ENCODE data around the gene EXD1. TPM values are rescaled to one million over a fixed set of nuclear protein-coding genes. Genes with fewer than 3 reads are reported as not detected.
A peak's percentile ranks its signal among the peaks of the same experiment; 100 is the strongest.

Gene EXD1, protein sequence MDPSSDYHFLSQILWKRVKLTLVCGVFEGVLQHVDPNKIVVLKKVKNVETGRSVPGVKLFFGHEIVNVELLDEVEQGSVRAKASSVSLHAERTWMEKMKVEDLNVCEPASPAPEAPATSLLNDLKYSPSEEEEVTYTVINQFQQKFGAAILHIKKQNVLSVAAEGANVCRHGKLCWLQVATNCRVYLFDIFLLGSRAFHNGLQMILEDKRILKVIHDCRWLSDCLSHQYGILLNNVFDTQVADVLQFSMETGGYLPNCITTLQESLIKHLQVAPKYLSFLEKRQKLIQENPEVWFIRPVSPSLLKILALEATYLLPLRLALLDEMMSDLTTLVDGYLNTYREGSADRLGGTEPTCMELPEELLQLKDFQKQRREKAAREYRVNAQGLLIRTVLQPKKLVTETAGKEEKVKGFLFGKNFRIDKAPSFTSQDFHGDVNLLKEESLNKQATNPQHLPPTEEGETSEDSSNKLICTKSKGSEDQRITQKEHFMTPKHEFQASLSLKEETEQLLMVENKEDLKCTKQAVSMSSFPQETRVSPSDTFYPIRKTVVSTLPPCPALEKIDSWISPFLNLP
- total RNA-seq (2021) (not detected in 2 replicates), Bru-seq, nascent RNA (percentile 5 among the genes with signal in this experiment), BruChase-seq, experiment 1, labeled RNA remaining after a 2-hour chase (percentile 4 among the genes with signal in this experiment), BruChase-seq, experiment 2, labeled RNA remaining after a 6-hour chase (percentile 12 among the genes with signal in this experiment)
- long read RNA-seq, partial matches to known transcripts, result 0 of 1 reads
- long read RNA-seq, other reads (novel, unspliced or antisense), result 1 of 1 reads

DNA sequence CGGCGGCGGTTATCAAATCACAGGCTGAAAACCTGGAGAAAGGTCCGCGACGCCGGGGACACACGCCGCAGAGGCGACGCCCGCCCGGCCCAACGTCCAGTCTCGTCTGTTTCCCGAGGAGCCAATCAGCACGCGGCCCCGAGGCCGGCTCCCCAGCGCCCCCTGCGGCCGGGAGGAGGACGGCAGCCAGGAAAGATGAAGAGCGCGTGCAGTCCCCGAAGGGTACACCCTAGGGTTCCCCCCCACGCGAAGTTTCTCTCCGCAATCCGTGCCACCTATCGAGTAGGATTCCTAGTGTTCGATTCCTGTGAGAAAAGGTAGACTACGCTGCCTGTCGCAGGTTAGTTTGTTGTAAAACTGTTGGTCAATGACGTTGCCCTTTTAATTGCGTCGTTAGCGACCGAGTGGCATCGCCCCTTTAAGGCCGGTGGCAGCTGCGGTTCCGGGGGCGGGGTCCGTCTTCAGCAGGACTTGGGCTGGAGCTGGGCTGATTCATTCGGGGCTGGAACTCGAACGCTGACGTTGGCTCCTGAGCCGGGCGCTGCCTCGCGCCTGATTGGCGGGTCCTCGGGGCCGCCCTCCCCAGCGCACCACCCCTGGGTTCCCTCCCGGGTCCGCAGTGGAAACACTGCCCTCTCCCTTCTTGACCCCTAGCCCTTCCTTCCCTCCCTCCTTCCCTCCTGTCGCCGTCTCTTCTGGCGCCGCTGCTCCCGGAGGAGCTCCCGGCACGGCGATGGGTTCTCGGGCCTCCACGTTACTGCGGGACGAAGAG, at the start of gene EXD1, which contains the start of gene CHP1:
Gene EXD1, minus strand, starts transcription at position 108 of the 772 bp plus-strand sequence. CDS start 4,182 bp downstream, outside the sequence.
Gene CHP1, plus strand, starts transcription at position 619 of the 772 bp plus-strand sequence. Its CDS starts 115 bp downstream, at position 734.
- H3K4me1 ChIP-seq (ENCODE audit: insufficient read depth, low read length, poor library complexity, severe bottlenecking), result no peaks in the 10 kb centered on the region
- no TSS peak for BruUV-seq (replicated peaks)
- H3K9me3 ChIP-seq (ENCODE audit: low read depth, low read length, poor library complexity, severe bottlenecking), result no peaks in the 10 kb centered on the region
- CTCF ChIA-PET, result interaction anchor here (0.6 to 0.7 kb wide), 3 partner anchors 102 to 551 kb away, joined by 3 to 8 read pairs (median 3); partner anchors contain the start of genes NUSAP1 and OIP5
- DNase-seq (ENCODE audit: low spot score), result peak; percentile 98
- no peak for TF ChIP-seq EZH2 (IDR thresholded peaks at IDR 0.05; ENCODE audit: borderline replicate concordance, low read depth, low read length, poor library complexity, severe bottlenecking)
- TF ChIP-seq, protein P1, sequence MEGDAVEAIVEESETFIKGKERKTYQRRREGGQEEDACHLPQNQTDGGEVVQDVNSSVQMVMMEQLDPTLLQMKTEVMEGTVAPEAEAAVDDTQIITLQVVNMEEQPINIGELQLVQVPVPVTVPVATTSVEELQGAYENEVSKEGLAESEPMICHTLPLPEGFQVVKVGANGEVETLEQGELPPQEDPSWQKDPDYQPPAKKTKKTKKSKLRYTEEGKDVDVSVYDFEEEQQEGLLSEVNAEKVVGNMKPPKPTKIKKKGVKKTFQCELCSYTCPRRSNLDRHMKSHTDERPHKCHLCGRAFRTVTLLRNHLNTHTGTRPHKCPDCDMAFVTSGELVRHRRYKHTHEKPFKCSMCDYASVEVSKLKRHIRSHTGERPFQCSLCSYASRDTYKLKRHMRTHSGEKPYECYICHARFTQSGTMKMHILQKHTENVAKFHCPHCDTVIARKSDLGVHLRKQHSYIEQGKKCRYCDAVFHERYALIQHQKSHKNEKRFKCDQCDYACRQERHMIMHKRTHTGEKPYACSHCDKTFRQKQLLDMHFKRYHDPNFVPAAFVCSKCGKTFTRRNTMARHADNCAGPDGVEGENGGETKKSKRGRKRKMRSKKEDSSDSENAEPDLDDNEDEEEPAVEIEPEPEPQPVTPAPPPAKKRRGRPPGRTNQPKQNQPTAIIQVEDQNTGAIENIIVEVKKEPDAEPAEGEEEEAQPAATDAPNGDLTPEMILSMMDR (conservative IDR thresholded peaks at IDR 0.05; ENCODE audit: low read depth, low read length), result peak; percentile 96
- H3K27ac ChIP-seq (ENCODE audit: low read depth, low read length, poor library complexity, severe bottlenecking), result peak within 1 kb of the TSS; percentile 89
- no peaks in the 10 kb centered on the region for H3K36me3 ChIP-seq (ENCODE audit: insufficient read depth, low read length, poor library complexity, severe bottlenecking)
- no peaks in the 10 kb centered on the region for H3K27me3 ChIP-seq (replicated peaks; ENCODE audit: insufficient read depth, low read depth, low read length, poor library complexity)
- POLR2A ChIA-PET (ENCODE audit: low non-redundant PET), result interaction anchor here (0.5 to 0.6 kb wide), 2 partner anchors 54 to 309 kb away, joined by 5 read pairs; no protein-coding TSS in a partner anchor
- intact Hi-C loops (cut with micrococcal nuclease; ENCODE audit: unreplicated experiment), result loop anchor here (5.0 kb wide), 1 partner anchor 279 kb away; the partner anchor contains the start of gene CHAC1
- H3K4me3 ChIP-seq (ENCODE audit: low read depth, low read length, poor library complexity, severe bottlenecking), result peak within 1 kb of the TSS; percentile 72

DNA sequence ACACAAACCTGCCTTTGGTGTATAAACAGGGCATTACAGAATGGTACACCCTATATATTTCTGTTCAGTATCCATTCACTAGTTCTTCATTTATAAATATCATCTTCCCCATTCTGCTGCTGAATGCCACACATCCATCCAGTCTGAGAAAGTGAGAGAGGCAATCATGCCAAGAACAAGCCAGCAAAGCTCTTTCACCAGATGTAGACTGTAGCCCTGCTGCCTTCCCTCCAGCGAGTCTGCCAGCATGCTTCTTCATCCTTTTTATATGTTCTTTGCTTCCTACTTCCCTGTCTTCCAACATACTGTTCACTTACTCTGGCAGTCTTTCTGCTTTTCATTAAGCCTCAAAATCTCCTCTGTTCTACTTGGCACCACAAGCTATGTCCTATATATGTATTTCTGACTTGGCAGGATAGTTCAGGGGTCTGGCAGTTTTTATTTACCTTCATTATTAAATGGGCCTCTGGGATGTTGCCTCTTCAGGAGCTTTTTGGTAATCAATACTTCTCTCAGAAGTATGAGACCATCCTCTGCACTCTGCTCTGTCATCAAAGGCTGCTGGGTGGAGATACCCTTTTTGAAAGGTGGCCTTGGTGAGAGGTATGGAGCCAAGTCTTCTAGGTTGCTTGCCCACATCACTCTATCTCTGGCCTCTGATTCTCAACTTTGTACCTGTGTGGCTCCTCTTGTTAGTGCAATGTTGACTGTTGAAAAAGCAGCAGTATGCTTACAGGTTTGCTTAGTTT, 49.2 kb upstream of the EXD1 start:
- H3K27me3 ChIP-seq (replicated peaks; ENCODE audit: insufficient read depth, low read depth, low read length, poor library complexity), result no peaks in the 10 kb centered on the region
- POLR2A ChIA-PET (ENCODE audit: low non-redundant PET), result no interaction called here
- BruUV-seq (replicated peaks), result no TSS peak
- H3K4me3 ChIP-seq (ENCODE audit: low read depth, low read length, poor library complexity, severe bottlenecking), result no peak overlapping the region
- H3K9me3 ChIP-seq (ENCODE audit: low read depth, low read length, poor library complexity, severe bottlenecking), result no peaks in the 10 kb centered on the region
- CTCF ChIA-PET, result interaction anchor here (0.5 kb wide), 1 partner anchor 411 kb away, joined by 3 read pairs; no protein-coding TSS in a partner anchor
- no peak for TF ChIP-seq EZH2 (IDR thresholded peaks at IDR 0.05; ENCODE audit: borderline replicate concordance, low read depth, low read length, poor library complexity, severe bottlenecking)
- TF ChIP-seq, protein P1 (conservative IDR thresholded peaks at IDR 0.05; ENCODE audit: low read depth, low read length), result no peak
- H3K27ac ChIP-seq (ENCODE audit: low read depth, low read length, poor library complexity, severe bottlenecking), result no peak overlapping the region
- intact Hi-C loops (cut with micrococcal nuclease; ENCODE audit: unreplicated experiment), result no loop called here
- peaks cover 6% of the 10 kb centered on the region for H3K36me3 ChIP-seq (ENCODE audit: insufficient read depth, low read length, poor library complexity, severe bottlenecking)
- peaks cover 4% of the 10 kb centered on the region for H3K4me1 ChIP-seq (ENCODE audit: insufficient read depth, low read length, poor library complexity, severe bottlenecking)
- DNase-seq (ENCODE audit: low spot score), result no peak

All from A673 (cell line).